Activated effector memory CD4-positive, alpha-beta T cell treated with Interleukin-2 at 50 U/mL for 16 hours (primary cell): ENCODE data around the gene SIAE.
"Not testable (repeated sequence)": the region's sequence is repeated elsewhere in the genome, so short reads cannot be mapped to it uniquely, and the experiment has no call there.

ENCODE experiments used
- DNase-seq: peaks from one replicate; pipeline ENCODE4 v3.0.0-alpha.2; 2020

SIAE gene

DNA sequence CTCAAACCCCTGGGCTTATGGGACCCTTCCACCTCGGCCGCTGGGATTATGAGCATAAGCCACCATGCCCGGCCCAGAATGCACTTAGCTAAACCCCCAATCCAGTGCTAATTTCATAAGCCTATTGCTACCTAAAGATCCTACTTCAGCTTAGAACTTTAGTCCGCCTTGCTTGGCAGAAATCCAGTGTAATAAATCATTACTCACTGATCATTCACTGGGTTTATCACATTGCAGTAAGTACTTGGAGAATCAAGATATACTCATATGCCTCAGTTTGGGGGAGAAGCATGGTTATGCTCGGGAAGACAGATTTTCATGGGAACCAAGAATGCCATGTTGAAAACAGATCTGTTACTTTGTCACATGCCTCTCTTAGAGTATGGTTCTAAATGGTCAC is 54.7 kb downstream of the SIAE start:
- DNase-seq = no peak

DNA sequence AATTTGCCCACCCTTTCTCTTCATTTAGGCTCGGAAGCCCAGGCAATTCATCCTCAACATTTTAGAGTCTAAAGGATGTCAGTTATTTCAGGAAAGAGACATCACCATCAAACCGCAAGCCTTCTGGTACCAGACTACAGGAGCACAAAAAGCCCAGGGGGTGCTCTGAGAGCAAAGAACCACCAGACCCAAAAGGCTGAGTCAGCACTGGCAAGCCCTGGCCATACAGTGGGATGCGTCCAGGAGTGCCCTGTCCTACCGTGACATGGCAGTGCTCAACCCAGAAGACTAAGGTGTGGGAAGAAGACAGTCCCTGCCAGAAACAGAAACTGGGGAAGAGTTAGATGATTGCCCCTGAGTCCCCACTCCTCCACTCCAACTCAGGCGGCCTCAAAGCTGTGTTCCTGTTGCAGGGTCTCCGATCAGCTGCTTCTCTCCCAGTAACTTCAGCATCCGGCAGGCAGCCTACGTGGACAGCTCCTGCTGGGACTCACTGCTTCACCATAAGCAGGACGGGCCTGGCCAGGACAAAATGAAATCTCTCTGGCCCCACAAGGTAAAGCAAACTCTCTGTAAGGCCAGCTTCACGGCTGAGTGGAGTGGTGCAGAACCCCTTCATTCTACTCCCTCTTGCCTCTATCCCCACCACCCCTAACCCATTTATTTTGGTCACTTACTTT is 60.8 kb downstream of the SIAE start:
- DNase-seq = no peak

DNA sequence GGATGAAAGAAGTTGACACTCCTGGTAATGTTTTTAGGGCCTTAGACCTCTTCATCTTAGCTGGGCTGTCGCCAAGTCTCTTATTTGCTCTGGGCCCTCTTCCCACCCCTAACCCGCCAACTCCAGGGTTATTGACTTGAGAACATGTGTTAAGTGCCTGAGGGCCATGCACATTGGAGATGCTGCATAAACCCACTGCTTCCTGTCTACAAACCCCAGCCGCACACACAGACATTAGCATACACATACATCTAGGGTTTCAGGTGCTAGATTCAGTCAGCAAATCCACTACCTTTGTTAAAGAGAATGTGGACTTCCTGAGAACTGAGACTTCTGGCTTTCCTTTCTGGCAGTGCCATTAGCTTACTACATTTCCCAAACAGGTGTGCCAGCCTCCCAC is 61.5 kb downstream of the SIAE start:
- no peak for DNase-seq

DNA sequence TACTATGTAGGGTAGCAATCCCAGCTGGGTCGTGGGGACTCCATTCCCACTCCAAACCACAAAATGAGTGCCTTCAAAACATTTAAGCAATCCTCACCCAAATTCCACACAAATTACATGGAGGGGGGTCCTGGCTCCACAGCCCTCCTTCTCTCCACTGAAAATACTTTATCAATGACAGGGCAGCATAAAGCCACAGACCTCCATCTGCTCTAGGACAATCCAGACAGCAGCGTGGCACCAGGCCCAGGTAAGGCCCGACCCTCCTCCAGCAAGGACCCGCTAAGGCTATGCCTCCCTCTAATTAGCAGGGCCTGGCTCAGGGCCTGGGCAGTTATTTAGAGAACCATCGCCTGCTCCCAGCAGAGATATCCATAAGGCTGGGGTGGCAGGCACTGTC is 62.5 kb downstream of the SIAE start, which contains the start of gene PANX3:
PANX3 (plus strand) TSS at position 365 of the 400 bp plus-strand sequence. CDS start 129 bp downstream, outside the sequence.
- no peak for DNase-seq

DNA sequence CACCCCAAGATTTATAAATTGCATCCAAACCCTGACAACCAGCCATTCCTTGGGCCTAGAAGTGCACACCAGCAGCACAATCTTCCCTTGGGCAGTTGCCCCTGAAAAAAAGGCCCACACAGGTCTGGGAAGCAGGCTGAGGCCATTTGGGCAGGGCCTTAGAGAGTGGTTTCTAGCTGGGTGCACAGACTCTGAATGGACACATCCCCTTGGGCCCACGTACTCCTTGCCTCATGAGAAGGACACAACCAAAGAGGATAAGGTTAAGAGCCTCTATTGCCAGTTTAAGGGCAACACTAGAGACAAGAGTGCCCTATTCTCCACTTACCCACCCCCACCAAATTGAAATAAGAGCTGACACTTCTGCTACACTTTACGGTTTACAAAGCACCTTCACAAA is 63.2 kb downstream of the SIAE start:
- no peak for DNase-seq

DNA sequence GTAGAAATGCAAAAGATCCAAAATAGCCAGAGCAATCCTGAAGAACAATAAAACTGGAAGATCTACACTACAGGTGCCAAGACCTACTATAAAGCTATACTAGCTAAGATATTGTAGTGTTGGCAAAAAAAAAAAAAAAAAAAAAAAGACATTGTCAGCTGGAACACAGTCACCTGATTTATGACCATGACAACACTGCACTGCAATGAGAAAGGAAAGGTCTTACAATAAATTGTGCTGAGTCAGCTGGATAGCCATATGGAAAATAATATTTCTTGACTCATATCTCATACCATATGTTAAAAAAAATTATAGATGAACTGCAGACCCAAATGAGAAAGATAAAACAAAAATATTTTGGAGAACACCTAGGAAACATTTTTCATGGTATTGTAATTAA is 65.4 kb downstream of the SIAE start:
- DNase-seq = no peak

DNA sequence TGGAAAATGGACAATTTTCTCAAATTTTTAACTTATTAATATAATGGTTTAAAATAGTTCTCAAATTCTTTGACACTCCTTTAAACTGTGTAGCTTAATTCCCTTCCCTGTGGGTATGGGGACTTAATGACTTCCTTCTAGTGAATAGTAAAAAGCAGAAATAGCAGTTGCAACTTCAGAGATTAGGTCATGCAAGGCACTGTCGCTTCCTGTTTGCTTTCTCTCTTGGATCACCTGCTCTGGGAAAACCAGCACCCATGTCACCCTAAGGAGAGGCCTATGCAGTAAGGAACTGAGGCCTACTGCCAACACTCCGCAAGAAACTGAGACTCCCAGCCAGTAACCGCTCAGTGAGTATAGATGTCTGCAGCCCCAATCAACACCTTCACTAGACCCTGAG is 67.8 kb downstream of the SIAE start:
- no peak for DNase-seq

DNA sequence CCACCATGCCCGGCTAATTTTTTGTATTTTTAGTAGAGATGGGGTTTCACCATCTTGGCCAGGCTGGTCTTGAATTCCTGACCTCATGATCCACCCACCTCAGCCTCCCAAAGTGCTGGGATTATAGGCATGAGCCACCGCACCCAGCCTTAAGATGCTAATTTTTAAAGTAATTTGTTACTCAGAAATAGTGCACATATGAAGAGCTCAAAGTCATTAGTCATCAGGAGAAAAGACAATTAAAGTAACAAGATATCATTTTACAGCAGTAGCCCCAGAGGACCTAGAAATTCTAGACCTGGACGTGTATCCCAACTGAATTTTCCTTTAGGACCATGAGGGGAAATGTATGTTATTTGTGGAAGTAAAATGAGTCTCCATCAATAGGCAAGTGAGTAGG is 70.8 kb downstream of the SIAE start:
- not testable (repeated sequence) for DNase-seq

DNA sequence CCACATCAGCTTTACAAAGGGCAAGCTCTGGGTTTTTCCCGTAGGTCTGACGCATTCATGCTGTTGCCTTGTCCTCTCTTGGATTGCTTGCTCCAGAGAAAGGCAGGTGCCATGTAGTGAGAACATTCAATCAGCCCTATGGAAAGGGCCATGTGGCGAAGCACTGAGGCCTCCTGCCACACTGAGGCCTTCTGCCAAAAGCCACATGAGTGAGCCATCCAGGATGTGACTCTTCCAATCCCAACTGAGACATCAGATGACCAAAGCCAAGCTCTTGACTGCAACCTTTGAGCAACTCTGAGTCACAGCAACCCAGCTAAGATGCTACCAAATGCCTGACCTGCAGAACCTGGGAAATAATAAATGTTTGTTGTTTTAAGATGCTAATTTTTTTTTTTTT is 71.3 kb downstream of the SIAE start:
- no peak for DNase-seq

DNA sequence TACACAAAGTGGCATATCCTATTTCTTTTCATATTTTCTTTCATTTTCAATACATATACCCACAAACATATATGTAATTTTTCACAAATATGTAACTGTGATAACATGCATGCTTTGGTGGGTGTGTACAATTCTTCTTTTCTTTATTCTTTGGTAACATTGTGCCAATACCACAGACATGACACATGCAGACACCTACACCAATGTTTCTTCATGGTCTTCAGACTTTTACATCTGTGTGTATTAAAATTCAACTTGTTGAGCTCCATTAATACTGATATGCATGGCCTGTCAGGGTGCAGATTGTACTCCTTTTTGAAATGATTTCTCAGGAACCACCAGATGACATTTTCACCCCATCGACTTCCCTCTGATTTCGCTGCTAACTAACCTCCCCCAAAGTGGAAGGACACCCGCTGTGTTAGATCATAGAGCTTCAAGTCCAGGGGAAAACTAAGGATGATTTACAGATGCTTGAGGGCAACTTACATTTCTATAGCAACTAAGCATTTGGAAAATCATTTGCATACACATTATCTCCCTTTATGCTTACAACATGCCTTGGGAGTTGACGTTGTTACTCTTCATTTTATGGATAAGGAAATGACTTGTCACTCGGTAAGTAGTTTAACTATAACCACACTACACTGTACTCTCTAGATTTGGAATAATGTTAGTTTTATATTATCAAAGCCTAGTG is 72.8 kb downstream of the SIAE start:
- no peak for DNase-seq

DNA sequence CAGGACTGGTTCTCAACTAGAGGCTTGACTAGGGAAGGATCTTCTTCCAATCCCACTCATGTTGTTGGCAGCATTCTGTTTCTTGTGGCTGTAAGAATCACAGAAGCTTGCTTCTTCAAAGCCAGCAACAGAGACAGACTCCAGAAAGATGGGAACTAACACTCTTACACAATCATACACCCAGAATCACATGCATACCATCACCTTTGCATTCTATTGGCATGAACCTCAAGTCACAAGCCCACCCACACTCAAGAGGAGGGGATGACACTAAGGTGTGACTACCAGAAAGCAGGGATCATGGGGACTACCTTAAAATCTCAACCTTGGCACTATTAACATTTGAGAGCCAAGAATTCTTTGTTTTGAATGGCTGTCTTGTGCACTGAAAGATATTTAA is 75.9 kb downstream of the SIAE start:
- no peak for DNase-seq

DNA sequence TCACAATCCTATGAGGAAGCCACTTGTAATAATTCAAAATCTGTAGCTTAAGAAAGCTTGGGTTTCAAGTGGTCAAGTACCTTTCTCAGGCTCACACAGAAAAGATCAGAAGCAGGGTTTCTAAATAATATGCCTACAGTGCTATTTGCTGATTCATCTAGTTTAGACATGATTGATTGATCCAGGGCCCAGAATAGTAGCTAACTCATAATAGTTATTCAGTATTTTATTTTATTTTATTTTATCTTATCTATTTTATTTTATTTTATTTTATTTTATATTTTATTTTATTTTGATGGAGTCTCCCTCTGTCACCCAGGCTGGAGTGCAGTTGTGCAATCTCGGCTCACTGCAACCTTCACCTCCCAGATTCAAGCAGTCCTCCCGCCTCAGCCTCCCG is 78.2 kb downstream of the SIAE start:
- no peak for DNase-seq

DNA sequence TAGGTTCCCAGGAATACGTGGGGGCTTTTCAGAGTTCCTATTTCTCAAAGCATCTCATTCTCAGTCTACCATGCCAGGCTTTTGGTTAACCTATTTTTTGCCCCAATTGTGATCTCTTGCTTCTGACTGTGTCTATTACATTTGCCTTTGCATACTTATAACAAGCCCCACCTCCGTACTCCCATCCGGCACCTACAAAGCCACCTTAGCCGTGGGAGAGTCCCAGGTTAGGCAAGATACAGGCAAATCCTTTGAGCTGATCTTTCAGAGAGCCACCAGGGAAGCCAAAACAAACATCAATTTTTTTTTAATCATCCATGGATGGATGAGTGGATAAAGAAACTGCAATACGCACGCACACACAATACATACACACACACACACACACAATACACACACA is 80.9 kb downstream of the SIAE start:
- no peak for DNase-seq

DNA sequence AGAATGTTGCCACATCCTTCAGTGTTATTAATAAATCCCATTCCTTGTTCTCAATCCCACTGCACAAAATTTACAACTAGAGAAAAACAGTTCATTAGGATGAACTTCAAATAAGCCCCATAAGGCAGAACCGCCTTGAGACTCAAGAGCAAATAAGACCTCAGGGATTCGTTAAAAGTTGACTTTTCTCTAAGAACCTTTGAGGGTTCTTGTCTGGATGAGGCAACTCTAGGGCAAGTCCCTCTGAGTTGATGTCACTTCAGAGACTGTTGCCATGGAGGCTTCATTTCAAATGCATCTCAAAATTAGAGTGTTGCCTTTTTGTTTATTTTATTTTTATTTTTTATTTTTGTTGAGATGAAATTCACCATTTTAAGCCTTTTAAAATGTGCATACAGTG is 82.1 kb downstream of the SIAE start:
- no peak for DNase-seq

DNA sequence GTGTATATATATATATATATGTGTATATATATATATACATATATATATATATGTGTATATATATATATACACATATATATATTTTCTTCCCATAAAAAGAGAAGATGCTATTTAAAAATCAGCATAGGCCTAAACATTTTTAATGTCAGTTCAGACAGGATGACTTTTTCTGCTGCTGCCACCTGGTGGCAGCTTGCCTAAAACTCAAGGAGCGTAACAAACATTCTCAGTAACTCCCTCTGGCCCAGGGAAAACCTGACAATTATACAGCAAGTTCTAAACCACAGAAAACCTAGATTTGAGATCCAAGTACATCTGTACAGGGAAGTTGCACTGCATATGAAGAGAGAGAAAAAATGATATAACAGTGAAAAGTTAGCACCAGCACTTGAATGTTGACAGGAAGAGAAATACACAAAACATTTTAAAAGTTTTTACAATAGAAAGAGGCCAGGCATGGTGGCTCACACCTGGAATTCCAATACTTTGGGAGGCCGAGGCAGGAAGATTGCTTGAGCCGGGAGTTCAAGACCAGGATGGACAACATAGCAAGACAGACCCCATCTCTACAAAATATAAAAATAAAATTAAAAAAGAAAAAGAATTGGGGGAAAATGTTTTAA is 87.2 kb downstream of the SIAE start:
- DNase-seq = no peak

DNA sequence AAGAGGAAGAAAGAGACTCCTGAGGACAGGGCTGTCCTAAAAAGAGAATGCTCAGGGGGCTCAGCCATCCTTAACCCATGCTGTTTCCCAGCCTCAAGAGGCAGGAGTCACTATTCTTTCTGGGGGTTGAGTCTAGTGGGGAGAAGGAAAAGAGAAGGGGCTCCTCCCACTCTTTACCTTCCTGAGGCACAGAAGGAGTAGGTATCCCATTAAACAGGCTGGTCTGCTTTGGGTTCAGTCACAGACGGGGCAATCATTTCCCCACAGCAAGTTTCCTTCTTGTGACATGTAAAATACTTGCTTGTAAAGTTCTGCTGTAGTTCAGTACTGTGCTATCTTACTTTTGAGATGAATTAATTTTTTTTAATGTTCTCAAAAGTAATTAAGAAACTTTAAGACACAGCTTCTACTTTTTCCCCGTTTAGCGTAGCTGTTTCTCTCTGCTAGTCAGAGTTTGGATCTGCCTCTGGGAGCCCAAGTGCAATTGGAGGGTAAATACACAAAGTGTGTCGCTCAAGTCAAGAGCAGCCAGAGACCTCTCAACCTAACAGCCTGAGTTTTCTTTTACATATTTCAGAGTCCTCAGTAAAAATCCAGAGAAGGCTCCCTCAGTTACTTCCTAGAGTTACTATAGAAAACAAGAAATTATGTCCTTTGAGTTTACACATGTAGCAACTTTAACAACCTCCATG is 88.7 kb downstream of the SIAE start:
- no peak for DNase-seq

DNA sequence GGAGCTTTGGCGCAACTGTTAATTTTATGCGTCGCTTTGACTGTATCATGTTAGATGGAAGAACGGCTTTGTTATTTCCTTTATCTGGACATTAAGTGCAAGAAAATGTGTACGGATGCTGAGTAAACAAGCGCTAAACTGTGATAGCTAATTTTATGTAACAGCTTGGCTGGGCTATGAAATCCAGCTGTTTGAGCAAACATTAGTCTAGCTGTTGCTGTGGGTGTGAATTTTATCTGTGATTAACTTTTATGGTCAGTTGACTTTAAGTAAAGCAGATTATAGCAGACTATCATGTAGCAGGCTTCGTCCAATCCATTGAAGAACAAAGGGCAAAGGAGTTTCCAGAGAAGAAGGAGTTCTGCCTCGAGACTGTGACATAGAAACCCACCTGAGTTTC is 89.8 kb downstream of the SIAE start:
- no peak for DNase-seq
